Muscle of back (tissue), 11 donors: ENCODE results near the gene ANXA11. TPM values are rescaled to one million over a fixed set of nuclear protein-coding genes. Genes with fewer than 3 reads are reported as not detected.

Source experiments
- DNase-seq, 3 donors: peaks; one replicate each; pipeline versions ENCODE4 v3.0.0 to v3.0.0-alpha.2; 2013
- polyA plus RNA-seq, 10 donors: library from polyadenylated mRNA; unstranded; fragments of 120-200 nt; gene quantifications; one replicate each; pipeline ENCODE4 v1.2.1, GENCODE V29; 2013; ENCODE audit not compliant: insufficient read length in 10 of 10

The ANXA11 gene
- polyA plus RNA-seq, 10 donors = 82.1 to 131 (median 107) TPM

GRCh38 chr10:80192553-80192952 is 12.8 kb downstream of the ANXA11 start:
- no peak for DNase-seq

DNA sequence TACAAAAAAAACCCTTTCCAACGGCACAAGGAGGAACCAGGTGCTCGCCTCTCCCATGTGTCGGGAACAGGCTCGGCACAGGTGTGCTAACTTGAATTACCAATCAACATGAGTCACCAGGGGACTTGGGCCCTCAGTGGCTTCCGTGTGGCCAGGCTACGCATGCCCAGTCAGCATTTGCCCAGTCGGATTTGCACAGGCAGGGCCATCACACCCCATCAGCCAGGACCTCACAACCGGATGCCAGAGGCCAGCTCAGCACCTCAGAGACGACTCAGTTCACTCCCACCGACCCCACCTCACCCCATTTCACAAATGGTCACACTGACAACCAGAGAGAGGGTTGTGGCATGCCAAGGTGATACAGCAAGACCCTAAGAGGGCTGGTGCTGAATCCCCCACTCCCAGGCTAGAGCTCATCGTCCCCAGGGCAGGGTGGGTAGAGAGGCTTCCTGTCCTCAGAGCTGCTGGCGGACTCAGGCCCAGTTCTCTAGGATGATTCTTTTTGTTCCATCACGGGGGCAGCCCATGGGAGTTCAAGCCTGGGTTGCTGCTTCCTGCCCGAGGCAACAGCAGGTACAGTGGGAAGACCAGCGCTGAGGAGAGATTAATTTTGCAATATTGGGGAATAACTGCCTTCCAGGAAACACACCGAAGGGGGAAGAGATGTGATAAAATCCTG is 13.6 kb downstream of the ANXA11 start:
- DNase-seq = no peak

DNA sequence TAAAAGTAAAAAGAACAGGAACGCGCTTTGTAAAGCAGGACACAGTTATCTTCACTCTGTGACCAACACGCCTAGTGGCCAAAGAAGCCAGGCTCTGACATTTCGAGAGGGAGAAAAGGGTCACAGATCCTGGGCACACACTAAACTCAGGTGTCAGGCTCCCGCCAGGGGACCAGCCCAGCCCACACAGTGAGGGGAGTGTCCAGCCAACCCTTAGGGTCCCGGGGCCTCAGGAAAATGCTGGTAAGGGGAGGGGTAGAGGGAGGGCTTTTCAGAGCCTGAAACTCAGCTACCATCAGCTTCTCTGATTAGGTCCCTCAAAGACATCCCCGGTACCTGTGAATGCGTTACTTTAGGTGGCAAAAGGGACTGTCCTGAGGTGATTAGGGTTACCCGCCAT is 16.6 kb downstream of the ANXA11 start:
- no peak for DNase-seq

- DNase-seq = no peak
Measured at GRCh38 chr10:80187465-80188409, 17.6 kb downstream of the ANXA11 start.

DNA sequence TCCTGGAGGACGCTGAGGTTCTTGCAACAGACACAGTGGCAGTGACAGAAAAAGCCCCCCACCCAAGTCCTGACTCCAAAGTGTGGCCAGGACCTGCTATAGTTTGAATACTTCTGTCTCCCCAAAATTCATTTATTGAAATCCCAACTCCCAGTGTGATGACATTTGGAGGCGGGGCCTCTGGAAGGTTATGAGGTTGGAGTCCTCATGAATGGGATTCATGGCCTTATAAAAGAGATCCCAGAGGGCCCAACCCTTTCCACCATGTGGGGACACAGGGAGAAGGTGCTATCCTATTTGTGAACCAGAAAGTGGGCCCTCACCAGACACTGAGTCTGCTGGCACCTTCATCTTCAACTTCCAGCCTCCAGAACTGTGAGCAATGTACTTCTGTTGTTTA is 18.3 kb downstream of the ANXA11 start:
- DNase-seq = no peak

- DNase-seq = no peak
Measured at GRCh38 chr10:80186364-80187012, 18.8 kb downstream of the ANXA11 start.

DNA sequence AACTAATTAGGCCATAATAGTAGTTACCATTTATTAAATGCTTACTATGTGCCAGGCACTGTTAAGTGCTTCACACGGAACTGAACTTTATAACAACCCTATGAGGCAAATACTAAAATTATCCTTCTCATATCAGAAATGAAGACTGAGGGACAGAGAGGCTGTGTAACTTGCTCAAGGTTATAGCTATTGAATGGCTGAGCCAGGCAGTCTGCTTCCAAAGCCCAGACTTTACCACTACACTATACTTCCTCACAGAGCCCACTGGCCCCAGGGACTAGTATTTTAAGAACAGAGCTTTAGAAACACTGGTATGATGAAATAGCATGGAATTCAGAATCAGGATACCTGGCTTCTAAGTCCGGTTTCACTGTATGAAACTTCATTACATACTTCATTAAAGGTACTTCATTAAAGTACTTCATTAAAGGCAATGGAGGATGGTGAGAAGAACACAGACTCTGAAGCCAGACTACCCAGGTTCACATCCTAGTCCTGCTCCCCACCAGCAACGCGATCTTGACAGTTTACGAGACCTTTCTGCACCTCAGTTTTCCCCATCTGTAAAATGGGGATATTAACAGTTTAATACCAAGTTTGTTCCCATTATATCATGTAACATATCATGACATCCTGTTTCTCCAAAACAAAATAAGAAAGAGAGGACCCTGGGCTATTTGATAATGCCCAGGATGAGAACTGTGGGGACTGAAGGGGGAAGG is 19.6 kb downstream of the ANXA11 start:
- no peak for DNase-seq

- DNase-seq = no peak
Measured at GRCh38 chr10:80184291-80184690, 21.0 kb downstream of the ANXA11 start.

DNA sequence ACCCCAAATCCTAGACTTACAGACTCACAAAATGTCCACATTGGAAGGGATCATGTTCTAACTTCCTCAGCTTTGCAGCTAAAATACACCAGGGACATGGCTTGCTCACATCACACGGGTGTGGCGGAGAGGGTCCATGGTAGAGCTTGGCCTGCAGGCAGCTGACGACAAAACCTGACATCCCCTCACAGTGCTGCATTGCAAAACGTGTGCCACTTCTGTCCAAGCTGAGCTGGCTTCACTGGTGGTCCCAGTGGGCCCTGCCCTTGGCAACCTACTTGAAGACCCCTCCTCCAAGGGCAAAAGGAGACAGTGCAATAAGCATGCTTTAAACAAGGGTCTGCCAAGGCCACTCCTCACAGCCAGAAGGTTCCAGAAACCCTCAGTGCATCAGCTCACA is 21.9 kb downstream of the ANXA11 start:
- DNase-seq = no peak

GRCh38 chr10:80182986-80183385 is 22.4 kb downstream of the ANXA11 start:
- DNase-seq = no peak

DNA sequence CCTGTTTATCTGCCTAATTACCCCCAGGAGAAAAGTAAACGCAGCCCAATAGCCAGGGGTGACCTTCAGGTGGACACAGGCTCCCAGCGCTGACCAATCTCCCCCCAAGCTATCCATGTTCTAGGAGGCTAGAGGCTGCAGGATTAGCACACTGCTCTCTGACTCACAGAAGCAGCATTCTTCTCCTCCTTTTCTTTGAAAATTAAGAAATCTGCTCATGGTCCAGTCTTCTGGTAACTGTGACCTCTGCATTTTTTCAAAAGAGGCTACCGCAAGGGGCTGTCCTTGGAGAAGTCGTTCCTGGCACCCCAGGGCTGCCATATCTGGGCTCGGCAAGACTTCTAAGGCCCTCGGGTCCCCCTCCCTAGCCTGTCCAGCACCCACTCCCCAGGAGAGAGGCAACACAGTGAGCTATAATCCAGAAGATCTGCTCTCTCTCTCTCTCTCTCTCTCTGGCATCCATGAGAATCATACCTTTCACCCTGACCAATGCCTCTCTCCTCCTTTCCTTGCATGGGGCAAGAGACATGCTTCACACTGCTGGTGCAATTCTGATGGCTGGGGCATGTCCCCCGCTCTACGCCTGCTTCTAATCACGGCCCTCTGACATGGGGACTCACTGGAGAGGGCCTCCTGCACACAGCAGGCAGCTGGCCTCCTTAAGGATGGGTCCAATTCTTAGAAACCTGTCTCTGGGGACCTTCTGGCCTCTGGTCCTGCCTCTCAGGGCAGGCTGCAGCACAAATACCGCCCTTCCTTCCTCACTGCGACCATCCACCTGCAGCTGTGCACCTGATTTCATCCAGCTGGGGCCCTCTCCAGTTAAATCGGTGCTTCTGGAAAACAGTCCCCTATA is 27.3 kb downstream of the ANXA11 start:
- no peak for DNase-seq

DNA sequence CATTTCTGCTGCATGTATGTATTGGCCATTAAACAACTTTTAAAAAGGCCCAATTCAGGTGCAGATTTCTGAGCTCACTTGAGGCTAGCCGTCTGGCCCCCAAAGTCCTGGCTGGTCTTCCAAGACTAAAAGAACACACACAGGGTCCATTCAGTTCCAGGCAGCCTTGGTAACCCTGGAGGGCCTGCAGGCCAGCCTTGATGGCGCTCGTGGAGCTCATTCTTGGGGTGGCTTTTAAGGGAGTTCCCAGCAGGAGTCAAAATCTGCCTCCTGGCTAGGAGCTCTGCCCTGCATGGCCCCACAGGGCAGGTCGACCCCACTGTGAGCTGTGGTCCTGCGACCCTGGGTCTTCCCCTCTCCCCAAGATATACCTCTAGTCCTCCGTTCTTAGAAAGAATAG is 28.8 kb downstream of the ANXA11 start:
- DNase-seq = no peak

GRCh38 chr10:80174641-80175395 is 30.5 kb downstream of the ANXA11 start:
- DNase-seq = no peak

- no peak for DNase-seq
Measured at GRCh38 chr10:80173466-80173865, 31.9 kb downstream of the ANXA11 start.

DNA sequence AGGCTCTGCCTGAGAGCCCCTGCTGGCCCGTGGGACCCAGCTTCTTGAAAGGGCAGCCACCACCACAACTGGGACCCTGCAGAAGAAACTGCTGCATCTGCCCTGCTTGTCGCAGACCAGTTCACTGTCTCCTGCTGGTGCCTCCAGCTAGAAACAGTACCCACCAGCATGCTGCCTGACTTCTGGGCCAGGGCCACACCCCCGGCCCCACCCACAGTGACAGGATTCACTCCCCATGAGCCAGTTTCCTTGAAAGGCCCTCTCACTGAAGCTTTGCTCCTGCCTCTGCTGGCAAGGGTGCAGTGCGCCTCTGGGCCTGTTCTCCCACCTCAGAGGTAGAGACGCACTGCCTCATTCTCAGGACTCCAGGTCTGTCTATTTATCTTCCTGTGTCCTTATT is 32.4 kb downstream of the ANXA11 start:
- no peak for DNase-seq

GRCh38 chr10:80171248-80171660 is 34.1 kb downstream of the ANXA11 start:
- DNase-seq = no peak

DNA sequence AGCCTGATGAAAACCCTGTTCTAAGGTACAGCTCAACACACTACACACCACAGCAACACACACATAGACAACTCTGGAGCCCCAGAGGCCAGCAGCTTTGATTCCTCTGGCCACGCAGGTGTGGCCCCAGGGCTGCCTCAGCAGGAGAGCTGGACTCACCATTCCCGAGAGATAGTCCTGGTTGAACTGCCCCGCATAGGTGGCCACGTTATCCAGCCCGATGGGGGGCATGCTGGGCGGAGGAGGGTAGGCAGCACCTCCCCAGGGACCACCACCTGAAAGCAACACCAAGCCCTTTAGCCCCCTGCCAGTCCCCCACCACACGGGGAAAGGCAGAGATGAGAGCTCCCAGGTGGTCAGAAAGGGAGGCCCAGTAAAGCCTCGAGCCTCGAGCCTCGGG is 34.7 kb downstream of the ANXA11 start:
- no peak for DNase-seq

DNA sequence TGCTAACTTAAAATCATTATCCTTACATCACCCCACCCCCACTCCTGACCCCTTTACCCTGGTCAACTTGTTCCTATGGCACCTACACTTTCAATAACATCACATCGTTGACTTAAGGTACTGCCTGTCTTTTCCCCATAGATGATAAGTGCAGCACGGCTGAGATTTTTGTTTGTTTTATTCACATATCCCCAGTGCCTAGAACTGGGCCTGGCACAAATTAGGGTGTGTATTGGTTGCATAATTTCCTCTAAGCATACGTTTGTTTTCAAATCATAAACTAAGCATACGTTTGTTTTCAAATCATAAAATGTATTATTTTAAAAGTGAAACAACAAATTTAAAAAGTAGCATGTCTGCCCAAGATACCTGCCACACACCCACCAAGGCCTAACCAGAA is 35.3 kb downstream of the ANXA11 start:
- no peak for DNase-seq

GRCh38 chr10:80168679-80169380 is 36.5 kb downstream of the ANXA11 start:
- DNase-seq = no peak

DNA sequence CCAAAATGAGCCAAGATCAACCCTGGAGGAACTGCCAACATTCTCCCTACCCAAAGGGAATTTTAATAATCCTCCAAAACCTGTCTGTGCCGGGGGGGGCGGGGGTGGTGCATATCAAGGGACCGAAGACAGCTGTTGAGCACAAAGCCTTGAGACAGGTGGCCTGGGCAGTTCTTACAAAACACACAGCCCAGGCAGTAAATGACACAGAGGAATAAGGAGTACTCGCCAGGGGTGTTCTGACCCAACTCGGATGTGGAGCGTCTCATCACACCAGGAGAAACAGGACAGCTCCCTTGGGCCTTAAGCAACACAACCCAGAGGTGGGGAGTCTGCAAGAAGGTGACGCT is 37.2 kb downstream of the ANXA11 start:
- no peak for DNase-seq
